IMR-90 (cell line): ENCODE measurements around the gene MAS1L.

Experiments
- BHLHE40 ChIP-seq: fragments of 150-350 bp; IDR thresholded peaks from 2 replicates; pipeline ENCODE4 v1.6.1; 2016; ENCODE audit warnings: mild to moderate bottlenecking, low read depth, low read length
- CEBPB ChIP-seq: IDR thresholded peaks from 2 replicates; pipeline ENCODE4 v1.6.1; 2012; ENCODE audit warnings: low read depth, low read length, improper control_type of control experiment
- CHD1 ChIP-seq: IDR thresholded peaks from 2 replicates; pipeline ENCODE4 v1.6.1; 2012; ENCODE audit warnings: low read depth, low read length, improper control_type of control experiment
- ELK1 ChIP-seq: fragments of 150-350 bp; IDR thresholded peaks from 2 replicates; pipeline ENCODE4 v1.6.1; 2016; ENCODE audit warnings: low read depth, mild to moderate bottlenecking, low read length, moderate library complexity, borderline replicate concordance
- MXI1 ChIP-seq: IDR thresholded peaks from 2 replicates; pipeline ENCODE4 v1.6.1; 2012; ENCODE audit warnings: low read depth, mild to moderate bottlenecking, low read length, moderate library complexity, borderline replicate concordance
- NFE2L2 ChIP-seq: fragments of 150-350 bp; IDR thresholded peaks from 2 replicates; pipeline ENCODE4 v1.6.1; 2016; ENCODE audit warnings: low read depth, mild to moderate bottlenecking, low read length
- POLR2A ChIP-seq: IDR thresholded peaks from 2 replicates; pipeline ENCODE4 v1.6.1; 2012; ENCODE audit warnings: mild to moderate bottlenecking, low read depth, low read length
- RAD21 ChIP-seq: IDR thresholded peaks from 2 replicates; pipeline ENCODE4 v1.6.1; 2012; ENCODE audit warnings: low read length, improper control_type of control experiment
- RCOR1 ChIP-seq: IDR thresholded peaks from 2 replicates; pipeline ENCODE4 v1.6.1; 2012; ENCODE audit warnings: mild to moderate bottlenecking, low read length, improper control_type of control experiment; ENCODE audit not compliant: insufficient replicate concordance
- RFX5 ChIP-seq: IDR thresholded peaks from 2 replicates; pipeline ENCODE4 v1.8.0; 2012; ENCODE audit warnings: low read depth, mild to moderate bottlenecking, low read length, moderate library complexity
- SMC3 ChIP-seq: fragments of 150-350 bp; IDR thresholded peaks from 2 replicates; pipeline ENCODE4 v1.6.1; 2016; ENCODE audit warnings: low read depth, mild to moderate bottlenecking, antibody characterized with exemption, low read length, moderate library complexity
- TF ChIP-seq, protein P1 (sequence below): conservative IDR thresholded peaks from 2 replicates; pipeline ENCODE4 v1.5.1; 2012; ENCODE audit warnings: mild to moderate bottlenecking, low read depth, low read length, improper control_type of control experiment
- TF ChIP-seq, protein P2 (sequence below): fragments of 150-350 bp; IDR thresholded peaks from 2 replicates; pipeline ENCODE4 v1.6.1; 2017; ENCODE audit warnings: mild to moderate bottlenecking, antibody characterized with exemption, low read length, low read depth

GRCh38 chr6:29487660-29488059, at the start of gene MAS1L:
- TF ChIP-seq POLR2A (no peak), MXI1 (no peak), CEBPB (no peak), SMC3 (no peak), CHD1 (no peak), NFE2L2 (no peak), RFX5 (no peak), BHLHE40 (no peak), RAD21 (no peak), ELK1 (no peak), RCOR1 (no peak)
- TF ChIP-seq, protein P1, sequence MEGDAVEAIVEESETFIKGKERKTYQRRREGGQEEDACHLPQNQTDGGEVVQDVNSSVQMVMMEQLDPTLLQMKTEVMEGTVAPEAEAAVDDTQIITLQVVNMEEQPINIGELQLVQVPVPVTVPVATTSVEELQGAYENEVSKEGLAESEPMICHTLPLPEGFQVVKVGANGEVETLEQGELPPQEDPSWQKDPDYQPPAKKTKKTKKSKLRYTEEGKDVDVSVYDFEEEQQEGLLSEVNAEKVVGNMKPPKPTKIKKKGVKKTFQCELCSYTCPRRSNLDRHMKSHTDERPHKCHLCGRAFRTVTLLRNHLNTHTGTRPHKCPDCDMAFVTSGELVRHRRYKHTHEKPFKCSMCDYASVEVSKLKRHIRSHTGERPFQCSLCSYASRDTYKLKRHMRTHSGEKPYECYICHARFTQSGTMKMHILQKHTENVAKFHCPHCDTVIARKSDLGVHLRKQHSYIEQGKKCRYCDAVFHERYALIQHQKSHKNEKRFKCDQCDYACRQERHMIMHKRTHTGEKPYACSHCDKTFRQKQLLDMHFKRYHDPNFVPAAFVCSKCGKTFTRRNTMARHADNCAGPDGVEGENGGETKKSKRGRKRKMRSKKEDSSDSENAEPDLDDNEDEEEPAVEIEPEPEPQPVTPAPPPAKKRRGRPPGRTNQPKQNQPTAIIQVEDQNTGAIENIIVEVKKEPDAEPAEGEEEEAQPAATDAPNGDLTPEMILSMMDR, result no peak
- TF ChIP-seq, protein P2, sequence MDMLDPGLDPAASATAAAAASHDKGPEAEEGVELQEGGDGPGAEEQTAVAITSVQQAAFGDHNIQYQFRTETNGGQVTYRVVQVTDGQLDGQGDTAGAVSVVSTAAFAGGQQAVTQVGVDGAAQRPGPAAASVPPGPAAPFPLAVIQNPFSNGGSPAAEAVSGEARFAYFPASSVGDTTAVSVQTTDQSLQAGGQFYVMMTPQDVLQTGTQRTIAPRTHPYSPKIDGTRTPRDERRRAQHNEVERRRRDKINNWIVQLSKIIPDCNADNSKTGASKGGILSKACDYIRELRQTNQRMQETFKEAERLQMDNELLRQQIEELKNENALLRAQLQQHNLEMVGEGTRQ, result no peak
